ENCODE data around the gene CCDC183.
"Not testable (repeated sequence)": the region's sequence is repeated elsewhere in the genome, so short reads cannot be mapped to it uniquely, and the experiment has no call there.

The CCDC183 gene

GRCh38 chr9:136785565-136786355 lies 10.4 kb upstream of the CCDC183 start:
- DNase-seq = not testable (repeated sequence)

- DNase-seq = no peak
Observed at GRCh38 chr9:136786451-136786850, 9.7 kb upstream of the CCDC183 start.

- not testable (repeated sequence) for DNase-seq
Observed at GRCh38 chr9:136786983-136787382, 9.2 kb upstream of the CCDC183 start.

- DNase-seq = peak; percentile 43 to 55
Observed at GRCh38 chr9:136787690-136788400, 8.3 kb upstream of the CCDC183 start.

- DNase-seq = not testable (repeated sequence)
Observed at GRCh38 chr9:136788644-136789522, 7.3 kb upstream of the CCDC183 start.

DNA sequence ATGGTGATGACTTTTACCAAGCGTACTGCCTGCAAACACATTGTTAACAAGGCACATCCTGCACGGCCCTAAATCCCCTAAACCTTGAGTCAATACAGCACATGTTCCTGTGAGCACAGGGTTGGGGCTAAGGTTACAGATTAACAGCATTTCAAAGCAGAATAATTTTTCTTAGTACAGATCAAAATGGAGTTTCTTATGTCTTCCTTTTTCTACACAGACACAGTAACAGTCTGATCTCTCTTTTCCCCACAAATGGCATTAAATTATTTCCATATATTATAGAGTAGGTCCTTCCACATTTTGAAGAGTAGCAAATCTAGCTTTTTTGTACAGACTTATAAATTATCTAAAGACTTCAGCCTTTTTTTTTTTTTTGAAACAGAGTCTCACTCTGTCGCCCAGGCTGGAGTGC lies 6.6 kb upstream of the CCDC183 start:
- DNase-seq = no peak

GRCh38 chr9:136790640-136791515 lies 5.3 kb upstream of the CCDC183 start, which contains the start of gene TMEM141:
Gene TMEM141 (plus strand): TSS chr9:136791344. CDS start chr9:136791371, 27 bp downstream.
- DNase-seq = peak; percentile 100

DNA sequence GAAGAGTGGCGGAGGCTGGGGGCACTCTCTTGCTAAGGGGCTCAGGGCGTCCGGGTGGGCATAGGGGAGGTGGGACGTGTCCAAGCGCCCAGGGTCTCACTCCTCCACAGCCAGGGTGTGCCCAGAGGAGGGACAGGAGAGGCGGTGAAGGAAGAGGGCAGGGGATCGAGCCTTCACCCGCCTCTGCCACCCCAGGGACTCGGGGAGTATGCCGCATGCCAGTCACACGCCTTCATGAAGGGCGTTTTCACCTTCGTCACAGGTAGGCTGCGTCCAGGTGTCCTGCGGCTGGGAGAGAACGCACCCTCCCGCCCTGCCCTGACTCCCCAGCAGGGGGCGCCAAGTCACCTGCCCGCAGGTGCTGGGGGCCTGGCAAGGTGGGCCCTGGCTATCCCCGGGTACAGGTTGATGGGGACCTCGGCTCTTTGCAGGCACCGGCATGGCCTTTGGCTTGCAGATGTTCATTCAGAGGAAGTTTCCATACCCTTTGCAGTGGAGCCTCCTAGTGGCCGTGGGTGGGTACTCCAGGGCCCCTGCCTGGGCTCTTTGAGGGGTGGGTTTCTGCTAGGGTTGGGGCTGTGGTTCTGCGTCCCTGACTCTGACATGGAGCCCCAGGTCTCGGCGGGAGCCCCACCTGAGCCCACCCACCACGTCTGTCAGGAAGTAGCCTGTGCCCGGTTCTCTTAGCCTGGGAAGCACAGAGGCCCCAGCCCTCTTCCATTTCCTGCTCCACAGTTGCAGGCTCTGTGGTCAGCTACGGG lies 4.4 kb upstream of the CCDC183 start:
- peak; percentile 57 to 65 for DNase-seq

DNA sequence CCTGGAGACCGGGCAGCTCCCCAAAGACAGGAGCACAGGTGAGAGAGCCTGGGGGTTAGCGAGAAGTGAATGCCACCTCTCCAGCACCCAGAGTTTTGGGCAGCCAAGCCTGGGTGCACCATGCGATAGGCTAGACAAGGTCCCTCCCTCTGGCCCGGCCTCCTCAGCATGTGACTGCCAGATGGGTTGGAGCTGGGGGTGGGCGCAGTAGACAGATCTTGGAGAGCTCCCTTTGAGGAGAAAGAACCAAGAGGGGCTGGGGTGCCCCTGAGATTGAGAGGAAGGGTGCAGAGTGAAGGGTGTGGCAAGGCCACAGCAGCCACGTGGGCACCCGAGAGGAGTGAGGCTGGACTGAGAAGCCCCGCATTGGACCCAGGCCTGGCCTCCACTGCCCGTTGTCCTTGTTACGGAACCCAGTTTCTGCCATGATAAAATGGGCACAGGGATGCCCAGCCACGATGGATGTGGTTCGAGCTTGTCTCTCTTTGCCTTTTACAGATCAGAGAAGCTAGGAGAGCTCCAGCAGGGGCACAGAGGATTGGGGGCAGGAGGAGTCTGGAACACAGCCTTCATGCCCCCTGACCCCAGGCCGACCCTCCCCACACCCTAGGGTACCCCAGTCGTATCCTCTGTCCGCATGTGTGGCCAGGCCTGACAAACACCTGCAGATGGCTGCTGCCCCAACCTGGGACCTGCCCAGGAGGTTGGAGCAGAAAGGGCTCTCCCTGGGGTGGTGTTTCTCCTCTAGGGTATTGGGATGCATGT lies 3.6 kb upstream of the CCDC183 start:
- DNase-seq = no peak

DNA sequence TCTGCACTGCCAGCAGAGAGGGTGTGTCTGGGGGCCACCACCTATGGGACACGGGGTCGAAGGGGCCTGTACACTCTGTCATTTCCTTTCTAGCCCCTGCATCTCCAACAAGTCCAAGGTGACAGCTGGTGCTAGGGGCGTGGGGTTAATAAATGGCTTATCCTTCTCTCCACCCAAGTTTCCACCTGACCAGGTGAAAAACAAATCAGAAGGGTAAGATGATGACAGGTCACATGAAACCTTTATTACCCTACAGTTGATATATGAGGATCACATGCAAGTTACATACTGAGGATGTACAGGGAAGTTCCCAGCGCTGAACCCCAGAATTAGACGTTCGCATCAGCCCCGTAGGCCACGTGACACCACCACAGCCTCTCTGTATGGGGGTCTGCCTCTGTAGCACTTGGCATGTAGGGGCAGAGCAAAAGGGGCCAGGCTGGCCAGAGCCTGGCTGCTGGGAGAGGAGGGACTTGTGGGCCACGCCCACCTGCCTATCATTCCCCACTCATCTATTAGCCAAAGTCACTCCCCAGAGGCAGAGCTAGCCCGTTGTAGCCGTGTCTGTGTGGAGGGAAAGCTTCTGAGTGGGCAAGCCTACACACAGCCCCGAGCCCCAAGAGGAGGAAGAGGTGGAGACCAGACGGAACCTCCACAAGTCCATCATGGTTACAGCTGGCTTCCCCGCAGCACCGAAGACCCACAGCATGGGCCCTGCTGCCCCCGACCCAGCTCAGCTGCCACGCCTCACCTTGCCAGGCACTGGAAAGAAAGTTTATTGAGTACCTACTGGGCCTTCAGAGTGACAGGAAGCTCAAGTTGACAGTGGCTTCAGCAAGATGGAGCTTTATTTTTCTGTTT lies 2.8 kb upstream of the CCDC183 start:
- DNase-seq = no peak

- no peak for DNase-seq
Observed at GRCh38 chr9:136794281-136794999, 1.7 kb upstream of the CCDC183 start.

DNA sequence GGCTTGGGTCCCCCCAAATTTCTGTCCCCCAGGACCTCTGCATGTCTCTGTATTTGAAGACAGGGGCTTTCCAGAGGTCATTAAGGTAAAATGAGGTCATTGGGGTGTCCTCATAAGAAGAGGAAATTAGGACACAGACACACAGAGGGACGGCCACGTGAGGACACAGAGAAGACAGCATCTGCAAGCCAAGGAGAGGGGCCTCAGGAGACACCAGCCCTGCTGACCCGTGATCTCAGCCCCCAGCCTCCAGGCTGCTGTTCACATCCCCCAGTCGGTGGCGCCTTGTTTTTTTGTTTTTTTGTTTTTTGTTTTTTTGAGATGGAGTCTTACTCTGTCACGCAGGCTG lies 1.2 kb upstream of the CCDC183 start:
- no peak for DNase-seq

- DNase-seq = not testable (repeated sequence)
Observed at GRCh38 chr9:136796775-136797347, 723 bp downstream of the CCDC183 start.

- no peak for DNase-seq
Observed at GRCh38 chr9:136798708-136799078, 2.6 kb downstream of the CCDC183 start.

- no peak for DNase-seq
Observed at GRCh38 chr9:136799079-136799853, 3.1 kb downstream of the CCDC183 start.

- peak; percentile 85 to 91 for DNase-seq
Observed at GRCh38 chr9:136799854-136800657, 3.9 kb downstream of the CCDC183 start.

DNA sequence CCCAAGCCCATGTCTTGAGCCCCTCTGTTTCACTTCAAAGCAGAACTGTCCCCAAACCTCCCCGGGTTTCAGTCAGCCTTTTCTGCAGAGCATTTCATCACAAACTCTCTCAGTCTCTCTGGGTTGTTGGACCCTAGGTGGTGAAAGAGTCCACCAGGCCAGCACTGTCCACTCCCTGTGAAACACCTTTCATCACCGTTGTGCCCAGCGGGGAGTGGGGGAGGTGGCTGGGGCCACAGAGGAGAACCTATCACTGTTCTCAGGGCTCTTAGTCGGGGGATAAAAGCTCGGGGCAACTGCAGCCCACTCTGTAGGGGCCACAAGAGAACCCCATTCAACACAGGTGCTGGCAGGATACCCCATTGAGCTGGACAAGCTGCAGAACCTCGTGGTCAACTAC lies 6.2 kb downstream of the CCDC183 start:
- DNase-seq = no peak
